NK-92 (cell line): ENCODE measurements around the gene EXOC1L.
"Not testable (repeated sequence)": the region's sequence is repeated elsewhere in the genome, so short reads cannot be mapped to it uniquely, and the experiment has no call there.

Source experiments
- DNase-seq: peaks from one replicate; lab custom pipeline; 2025; ENCODE audit not compliant: unreplicated experiment; lab: John Stamatoyannopoulos, UW

The EXOC1L gene

DNA sequence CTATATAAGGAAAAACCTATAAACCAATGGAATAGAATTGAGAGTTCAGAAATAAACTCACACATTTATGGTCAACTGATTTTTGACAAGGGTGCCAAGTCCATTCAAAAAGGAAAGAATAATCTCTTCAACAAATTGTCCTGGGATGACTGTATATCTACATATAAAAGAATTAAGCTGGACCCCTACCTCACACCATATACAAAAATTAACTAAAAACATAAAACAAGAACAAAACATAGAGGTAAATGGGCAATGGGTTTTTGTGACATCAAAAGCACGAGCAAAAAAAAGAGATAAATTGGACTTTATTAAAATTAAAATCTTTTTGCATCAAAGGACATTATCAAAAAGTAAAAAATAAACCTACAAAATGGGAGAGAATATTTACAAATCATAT is 18.3 kb downstream of the EXOC1L start:
- DNase-seq, result no peak

GRCh38 chr4:55838356-55838755 is 18.8 kb downstream of the EXOC1L start:
- no peak for DNase-seq

DNA sequence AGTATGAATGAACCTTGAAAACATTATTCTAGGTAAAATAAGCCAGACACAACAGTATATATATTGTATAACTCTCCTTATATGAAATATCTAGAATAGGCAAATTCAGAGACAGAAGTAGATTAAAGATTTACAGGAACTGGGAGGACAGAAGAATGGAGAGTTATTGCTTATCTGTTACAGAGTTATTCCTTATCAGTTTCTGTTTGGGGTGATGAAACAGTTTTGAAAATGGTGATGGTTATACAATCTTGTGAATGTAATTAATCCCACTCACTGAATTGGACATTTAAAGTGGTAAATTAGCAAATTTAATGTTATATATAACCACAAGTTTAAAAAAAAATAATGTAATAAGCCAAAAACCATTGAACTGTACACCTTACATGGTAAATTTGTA is 19.4 kb downstream of the EXOC1L start:
- no peak for DNase-seq

- DNase-seq, result no peak
These were observed 21.4 kb downstream of the EXOC1L start for GRCh38 chr4:55840956-55841355.

- not testable (repeated sequence) for DNase-seq
These were observed 22.0 kb downstream of the EXOC1L start for GRCh38 chr4:55841373-55842239.

DNA sequence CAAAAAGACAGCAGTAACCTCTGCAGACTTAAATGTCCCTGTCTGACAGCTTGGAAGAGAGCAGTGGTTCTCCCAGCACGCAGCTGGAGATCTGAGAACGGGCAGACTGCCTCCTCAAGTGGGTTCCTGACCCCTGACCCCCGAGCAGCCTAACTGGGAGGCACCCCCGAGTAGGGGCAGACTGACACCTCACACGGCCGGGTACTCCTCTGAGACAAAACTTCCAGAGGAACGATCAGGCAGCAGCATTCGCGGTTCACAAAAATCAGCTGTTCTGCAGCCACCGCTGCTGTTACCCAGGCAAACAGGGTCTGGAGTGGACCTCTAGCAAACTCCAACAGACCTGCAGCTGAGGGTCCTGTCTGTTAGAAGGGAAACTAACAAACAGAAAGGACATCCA is 22.7 kb downstream of the EXOC1L start:
- DNase-seq, result not testable (repeated sequence)

DNA sequence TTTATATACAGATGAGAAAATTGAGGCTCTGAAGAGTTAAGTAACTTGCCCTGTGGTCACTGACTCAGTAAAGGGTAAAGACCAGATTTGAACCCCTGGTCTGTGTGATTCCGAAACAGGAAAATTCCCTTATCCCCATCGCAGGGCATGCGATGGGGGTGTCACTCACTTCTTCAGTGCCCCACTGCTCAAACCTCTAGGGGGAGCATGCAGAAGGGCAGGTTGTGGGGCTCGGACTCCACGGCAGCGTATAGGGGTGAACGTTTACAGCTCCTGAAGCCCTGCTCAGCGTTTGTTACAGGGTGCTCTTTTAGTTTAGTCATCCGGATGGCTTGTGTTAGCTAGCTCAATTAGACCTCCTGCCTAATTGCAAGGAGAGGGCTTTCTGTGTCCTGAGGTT is 30.1 kb downstream of the EXOC1L start:
- DNase-seq, result no peak

GRCh38 chr4:55851885-55852284 is 32.3 kb downstream of the EXOC1L start:
- no peak for DNase-seq

DNA sequence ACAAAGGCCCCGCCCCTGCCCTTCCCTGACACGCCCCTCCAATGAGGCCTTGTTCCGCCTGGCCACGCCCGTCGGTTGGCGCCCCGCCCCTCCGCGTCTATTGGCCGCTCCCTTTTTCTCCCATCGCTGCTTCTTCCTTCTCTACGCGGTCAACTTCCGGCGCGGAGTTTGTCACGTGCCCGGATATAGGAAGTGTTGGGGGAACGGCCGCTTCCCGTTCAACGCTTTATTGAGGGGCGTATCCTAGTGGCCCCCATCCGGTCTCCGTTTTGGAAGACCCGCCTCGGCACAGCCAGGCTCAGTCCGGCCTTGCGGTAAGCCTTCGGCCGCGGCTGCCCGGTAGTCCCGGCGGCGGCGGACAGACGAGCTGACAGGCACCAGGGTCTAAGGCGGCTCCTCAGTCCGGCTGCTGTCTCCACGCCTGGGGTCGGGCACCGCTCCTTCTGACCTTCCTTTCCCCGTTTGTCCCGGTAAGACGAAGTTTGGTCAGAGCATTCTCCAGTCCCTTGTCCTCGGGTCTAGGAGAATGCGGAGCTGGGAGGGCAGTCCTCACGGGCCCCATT is 34.0 kb downstream of the EXOC1L start, which contains the start of gene EXOC1:
Gene EXOC1 (plus strand): TSS at position 165 of the 563 bp plus-strand sequence. CDS start 4,676 bp downstream, outside the sequence.
- peak; percentile 54 for DNase-seq

DNA sequence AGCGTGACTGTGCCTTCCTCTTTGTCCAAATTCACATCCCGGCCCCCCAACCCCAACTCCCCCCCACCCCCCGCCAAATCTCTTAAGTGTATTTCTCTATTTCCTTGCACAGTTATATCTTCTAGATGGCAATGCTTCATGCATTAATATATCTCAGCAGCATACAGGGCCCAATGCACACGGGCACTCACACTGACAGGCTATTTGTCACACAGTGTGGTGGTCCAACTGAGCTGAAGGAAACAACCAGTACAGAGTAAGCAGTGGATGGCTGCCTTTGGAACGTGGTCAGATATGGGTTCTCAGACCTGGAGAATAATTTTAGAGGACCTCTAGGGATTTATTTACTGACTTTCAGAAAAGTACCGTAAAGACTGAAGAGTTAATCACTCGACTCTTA is 34.5 kb downstream of the EXOC1L start:
- no peak for DNase-seq

- no peak for DNase-seq
These were observed 38.0 kb downstream of the EXOC1L start for GRCh38 chr4:55857586-55857985.

GRCh38 chr4:55859711-55860110 is 40.1 kb downstream of the EXOC1L start:
- no peak for DNase-seq

DNA sequence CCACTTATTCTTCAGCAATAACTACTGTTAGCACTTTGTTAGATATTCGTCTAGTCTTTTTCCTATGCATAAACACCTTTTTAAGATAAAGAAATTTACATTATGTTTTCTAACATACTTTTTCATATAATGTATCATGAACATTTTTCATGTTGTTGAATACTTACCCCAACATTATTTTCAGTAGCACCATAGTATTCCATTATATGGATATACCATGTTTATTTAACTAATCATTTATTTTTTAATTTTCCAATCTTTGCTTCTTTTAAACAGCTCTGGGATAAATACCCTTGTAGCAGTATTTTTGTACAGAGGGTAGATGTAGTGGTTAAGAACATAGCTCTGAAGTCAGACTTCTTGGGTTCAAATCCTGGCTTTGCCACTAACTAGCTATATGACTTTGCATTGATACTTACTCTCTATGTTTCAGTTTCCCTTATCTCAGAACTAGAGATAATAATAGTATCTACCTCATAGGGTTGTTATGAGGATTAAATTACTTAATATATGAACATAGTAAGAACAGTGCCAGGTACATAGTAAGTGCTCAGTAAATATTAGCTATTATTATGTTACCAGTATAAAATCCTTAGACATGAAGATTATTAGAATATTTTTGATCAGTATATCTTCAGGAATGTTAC is 45.1 kb downstream of the EXOC1L start:
- DNase-seq, result no peak

DNA sequence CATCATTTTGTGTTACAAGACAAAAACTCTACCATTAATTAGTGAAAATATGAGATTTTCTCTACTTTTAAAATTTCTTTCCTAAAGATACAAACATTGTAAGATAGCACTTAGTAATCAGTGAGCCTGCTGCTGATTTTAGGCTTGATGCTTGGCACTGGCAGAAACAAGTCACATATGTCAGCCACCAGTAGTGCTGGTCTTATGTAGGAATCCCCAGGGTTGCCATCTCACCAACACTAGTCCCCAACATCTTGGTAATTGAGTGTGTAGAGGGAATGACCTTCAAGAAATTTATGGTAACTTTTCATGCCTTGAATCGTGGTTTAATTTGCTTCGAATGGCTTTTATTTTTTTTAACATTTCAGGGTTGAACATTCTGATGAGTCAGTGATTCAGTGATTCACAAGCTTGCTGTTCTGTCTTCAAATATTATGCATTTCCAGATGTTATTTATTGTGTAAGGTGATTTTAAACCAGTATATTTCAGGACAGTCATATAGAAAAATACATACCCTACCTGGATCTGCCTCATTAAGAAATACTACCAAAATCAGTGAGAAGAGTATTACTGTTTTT is 45.7 kb downstream of the EXOC1L start:
- DNase-seq, result no peak

- DNase-seq, result no peak
These were observed 46.8 kb downstream of the EXOC1L start for GRCh38 chr4:55866290-55866907.

GRCh38 chr4:55866973-55867574 is 47.5 kb downstream of the EXOC1L start:
- no peak for DNase-seq

DNA sequence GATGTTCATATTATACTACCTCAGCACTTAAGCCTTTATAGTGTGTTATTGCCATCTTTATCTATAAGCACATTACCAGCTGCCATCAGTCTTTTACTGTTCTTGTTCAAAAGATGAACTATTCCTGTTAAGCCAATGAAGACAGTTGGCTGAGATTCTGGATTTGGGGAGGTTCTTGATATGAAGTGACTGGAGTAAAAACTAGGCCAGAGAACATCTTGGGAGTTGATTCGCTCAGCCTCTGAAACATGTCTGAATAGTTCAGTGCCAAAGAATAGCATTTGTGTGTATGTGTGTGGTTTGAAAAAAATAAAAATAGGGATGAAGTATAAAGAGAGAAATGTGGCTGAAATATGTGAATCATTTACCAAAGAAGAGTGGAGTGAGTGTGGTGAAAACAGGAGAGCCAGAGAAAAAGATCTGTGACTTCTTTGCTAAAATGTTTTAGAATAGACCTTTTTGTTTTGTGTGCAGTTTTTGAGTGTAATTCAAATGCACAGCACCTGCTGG is 49.0 kb downstream of the EXOC1L start:
- no peak for DNase-seq

- no peak for DNase-seq
These were observed 51.8 kb downstream of the EXOC1L start for GRCh38 chr4:55871299-55871800.

DNA sequence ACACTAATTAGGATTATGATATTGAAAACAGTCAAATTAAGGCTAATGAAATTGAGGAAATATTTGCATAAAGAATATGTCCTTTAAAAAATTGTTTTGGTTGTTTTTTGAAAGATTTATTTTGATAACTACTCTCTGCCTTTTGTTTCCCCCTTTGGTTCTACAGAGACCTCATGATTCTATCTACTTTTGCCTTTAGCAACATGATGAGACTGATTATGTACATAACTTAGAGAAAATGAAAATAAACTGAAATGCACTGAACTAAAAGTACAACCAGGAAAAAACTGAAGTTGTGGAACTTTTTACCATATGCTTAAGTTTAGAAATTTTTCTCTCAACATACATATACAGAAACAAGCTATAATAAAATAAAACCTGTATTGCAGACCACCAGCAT is 55.2 kb downstream of the EXOC1L start:
- DNase-seq, result no peak

DNA sequence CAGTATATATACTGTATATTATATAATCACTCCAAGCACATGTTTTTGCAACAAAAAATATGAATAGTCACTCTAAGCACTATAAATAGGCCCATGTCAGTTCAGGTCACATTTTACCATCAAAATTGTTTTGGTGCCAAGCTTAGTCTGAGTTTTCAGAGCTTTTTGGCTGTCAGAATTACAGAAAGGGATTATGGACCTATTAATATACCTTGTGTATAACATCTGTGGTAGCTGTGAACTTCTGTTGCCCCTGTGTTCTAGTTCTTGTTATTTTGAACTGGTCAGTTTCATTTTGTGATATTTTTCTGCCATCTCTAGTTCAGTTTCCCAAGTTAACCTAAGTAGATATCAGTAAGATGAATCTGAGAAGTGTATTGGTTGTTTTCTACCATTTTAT is 56.8 kb downstream of the EXOC1L start:
- DNase-seq, result no peak
